Trophoblast cell (in vitro differentiated cells and primary cell): ENCODE measurements around the gene PHF21A.

Experiments used
- DNase-seq, 2 donors: peaks; one replicate each; pipeline ENCODE4 v3.0.0-alpha.2; 2016
- H2AFZ ChIP-seq: 2 replicates; pipeline ENCODE4 v1.6.1; 2013; ENCODE audit warnings: low read length, moderate library complexity, mild to moderate bottlenecking; ENCODE audit not compliant: insufficient read depth, poor library complexity
- H2AK5ac ChIP-seq: 2 replicates; pipeline ENCODE4 v1.6.1; 2013; ENCODE audit warnings: mild to moderate bottlenecking, low read length
- H2BK120ac ChIP-seq: 2 replicates; pipeline ENCODE4 v1.6.1; 2013; ENCODE audit warnings: low read length, mild to moderate bottlenecking, moderate library complexity; ENCODE audit not compliant: insufficient read depth, poor library complexity
- H2BK12ac ChIP-seq: 2 replicates; pipeline ENCODE4 v1.6.1; 2013; ENCODE audit warnings: mild to moderate bottlenecking, low read length, moderate library complexity
- H2BK5ac ChIP-seq: 2 replicates; pipeline ENCODE4 v1.6.1; 2013; ENCODE audit warnings: low read length, low read depth, moderate library complexity, mild to moderate bottlenecking; ENCODE audit not compliant: poor library complexity
- H3K14ac ChIP-seq: 2 replicates; pipeline ENCODE4 v1.6.1; 2013; ENCODE audit warnings: mild to moderate bottlenecking, low read length
- H3K18ac ChIP-seq: 2 replicates; pipeline ENCODE4 v1.6.1; 2013; ENCODE audit warnings: mild to moderate bottlenecking, low read length
- H3K23ac ChIP-seq: 2 replicates; pipeline ENCODE4 v1.6.1; 2013; ENCODE audit warnings: low read length
- H3K27ac ChIP-seq: 2 replicates; pipeline ENCODE4 v1.5.1; 2013; ENCODE audit warnings: low read depth, mild to moderate bottlenecking, inconsistent platforms, low read length, moderate library complexity
- H3K27me3 ChIP-seq: 2 replicates; pipeline ENCODE4 v1.6.1; 2013; ENCODE audit warnings: inconsistent platforms, mild to moderate bottlenecking, low read length, moderate library complexity; ENCODE audit not compliant: insufficient read depth
- H3K36me3 ChIP-seq, 2 experiments: 1 replicate in 1 of 2; 2 replicates in 1 of 2; pipeline ENCODE4 v1.6.1; 2013; ENCODE audit warnings: low read length in 2 of 2, mild to moderate bottlenecking in 2 of 2, moderate library complexity in 1 of 2; ENCODE audit not compliant: insufficient read depth in 2 of 2, control insufficient read depth in 1 of 2
- H3K4ac ChIP-seq: 2 replicates; pipeline ENCODE4 v1.6.1; 2013; ENCODE audit warnings: low read depth, mild to moderate bottlenecking, low read length, moderate library complexity
- H3K4me1 ChIP-seq, 2 experiments: 1 replicate in 1 of 2; 2 replicates in 1 of 2; pipeline ENCODE4 v1.6.1; 2013; ENCODE audit warnings: low read length in 2 of 2, mild to moderate bottlenecking in 2 of 2, moderate library complexity in 1 of 2; ENCODE audit not compliant: insufficient read depth in 2 of 2, control insufficient read depth in 1 of 2
- H3K4me2 ChIP-seq: 2 replicates; pipeline ENCODE4 v1.6.1; 2013; ENCODE audit warnings: inconsistent platforms, mild to moderate bottlenecking, low read length, moderate library complexity
- H3K4me3 ChIP-seq: 2 replicates; pipeline ENCODE4 v1.5.1; 2013; ENCODE audit warnings: mild to moderate bottlenecking, low read depth, low read length, inconsistent platforms
- H3K79me1 ChIP-seq: one replicate; pipeline ENCODE4 v1.6.1; 2013; ENCODE audit warnings: low read length
- H3K79me2 ChIP-seq: 2 replicates; pipeline ENCODE4 v1.6.1; 2013; ENCODE audit warnings: low read length, mild to moderate bottlenecking; ENCODE audit not compliant: control insufficient read depth, insufficient read depth, poor library complexity
- H3K9ac ChIP-seq: 2 replicates; pipeline ENCODE4 v1.6.1; 2013; ENCODE audit warnings: mild to moderate bottlenecking, low read length
- H3K9me3 ChIP-seq: 2 replicates; pipeline ENCODE4 v1.6.1; 2013; ENCODE audit warnings: low read depth, mild to moderate bottlenecking, control low read depth, inconsistent platforms, low read length; ENCODE audit not compliant: insufficient read depth
- H4K12ac ChIP-seq: 2 replicates; pipeline ENCODE4 v1.6.1; 2013; ENCODE audit warnings: low read depth, mild to moderate bottlenecking, low read length, moderate library complexity
- H4K8ac ChIP-seq: 2 replicates; pipeline ENCODE4 v1.6.1; 2013; ENCODE audit warnings: low read depth, mild to moderate bottlenecking, low read length, moderate library complexity
- H4K91ac ChIP-seq: one replicate; pipeline ENCODE4 v1.6.1; 2013; ENCODE audit warnings: low read depth, mild to moderate bottlenecking, low read length, moderate library complexity
- whole genome bisulfite sequencing: extraction: QIAGEN DNeasy Blood & Tissue Kit; methylation state at CpG from one replicate; pipeline ENCODE4 v1.1.7; 2013; ENCODE audit warnings: missing lambda C conversion rate; ENCODE audit not compliant: insufficient read length, insufficient coverage; ENCODE audit errors: extremely low coverage; 5-methylcytosine and 5-hydroxymethylcytosine counted together

PHF21A gene

GRCh38 chr11:45926001-45926401, 195.3 kb downstream of the PHF21A start:
- Histone ChIP-seq H3K4me2 (no peak overlapping the region), H3K27ac (no peak overlapping the region)
- WGBS, result no CpG with 5 or more reads among the region's 12 CpGs

GRCh38 chr11:45925550-45925949, 195.7 kb downstream of the PHF21A start:
- Histone ChIP-seq H3K4me3 (no peak overlapping the region), H4K12ac (no peak overlapping the region)

More at GRCh38 chr11:45926001-45926401, 195.3 kb downstream of the PHF21A start:
- Histone ChIP-seq H3K4me1 (peaks cover 21 to 31% of the 10 kb centered on the region in 2 experiments), H3K4ac (no peak overlapping the region), H4K8ac (no peak overlapping the region), H3K14ac (no peak overlapping the region), H3K27me3 (peaks cover 21% of the 10 kb centered on the region), H2AK5ac (no peak overlapping the region), H4K91ac (no peak overlapping the region), H3K36me3 (no peaks in the 10 kb centered on the region), H3K79me1 (peaks cover 2% of the 10 kb centered on the region), H2BK120ac (no peak overlapping the region), H3K18ac (no peak overlapping the region), H3K23ac (no peak overlapping the region), H2BK12ac (no peak overlapping the region), H3K79me2 (no peaks in the 10 kb centered on the region), H2AFZ (no peak overlapping the region), H4K12ac (no peak overlapping the region), H3K9me3 (peaks cover 4% of the 10 kb centered on the region), H3K4me3 (no peak overlapping the region), H2BK5ac (no peak overlapping the region), H3K9ac (no peak overlapping the region)
- peak; percentile 75 to 76 for DNase-seq

GRCh38 chr11:45924927-45925326, 196.3 kb downstream of the PHF21A start:
- WGBS, result no CpG with 5 or more reads among the region's 6 CpGs
- Histone ChIP-seq H3K27me3 (peaks cover 21% of the 10 kb centered on the region), H2AFZ (no peak overlapping the region), H3K4me3 (no peak overlapping the region), H2AK5ac (no peak overlapping the region), H3K9ac (no peak overlapping the region), H4K91ac (no peak overlapping the region), H2BK12ac (no peak overlapping the region), H4K8ac (no peak overlapping the region), H3K27ac (no peak overlapping the region), H3K4me2 (no peak overlapping the region), H2BK120ac (no peak overlapping the region), H3K79me2 (no peaks in the 10 kb centered on the region), H4K12ac (no peak overlapping the region), H3K4ac (no peak overlapping the region), H3K36me3 (no peaks in the 10 kb centered on the region), H3K18ac (no peak overlapping the region), H3K14ac (no peak overlapping the region), H3K9me3 (peaks cover 4% of the 10 kb centered on the region), H3K23ac (no peak overlapping the region), H3K79me1 (peaks cover 2% of the 10 kb centered on the region), H2BK5ac (no peak overlapping the region), H3K4me1 (peaks cover 21 to 31% of the 10 kb centered on the region in 2 experiments)
- no peak for DNase-seq

More at GRCh38 chr11:45925550-45925949, 195.7 kb downstream of the PHF21A start:
- Histone ChIP-seq H3K9me3 (peaks cover 4% of the 10 kb centered on the region), H3K27me3 (peaks cover 21% of the 10 kb centered on the region), H3K27ac (no peak overlapping the region), H2AFZ (no peak overlapping the region), H3K9ac (no peak overlapping the region), H4K91ac (no peak overlapping the region), H2BK12ac (no peak overlapping the region), H3K14ac (no peak overlapping the region), H3K18ac (no peak overlapping the region), H3K36me3 (no peaks in the 10 kb centered on the region), H2BK120ac (no peak overlapping the region), H2AK5ac (no peak overlapping the region), H3K79me2 (no peaks in the 10 kb centered on the region), H3K4me1 (peaks cover 21 to 31% of the 10 kb centered on the region in 2 experiments), H3K79me1 (peaks cover 2% of the 10 kb centered on the region), H3K23ac (no peak overlapping the region), H3K4ac (no peak overlapping the region), H4K8ac (no peak overlapping the region), H3K4me2 (no peak overlapping the region), H2BK5ac (no peak overlapping the region)
- WGBS, result no CpG with 5 or more reads among the region's 3 CpGs
- no peak for DNase-seq

GRCh38 chr11:45924036-45924915, 197.0 kb downstream of the PHF21A start:
- H3K36me3 ChIP-seq, result no peaks in the 10 kb centered on the region
- peaks cover 4% of the 10 kb centered on the region for H3K9me3 ChIP-seq
- no peak for DNase-seq
- no peak overlapping the region for H3K4me2 ChIP-seq
- no peak overlapping the region for H3K4me3 ChIP-seq
- peaks cover 21% of the 10 kb centered on the region for H3K27me3 ChIP-seq
- H2BK120ac ChIP-seq, result no peak overlapping the region
- no peak overlapping the region for H3K4ac ChIP-seq
- H2AK5ac ChIP-seq, result no peak overlapping the region
- H2BK5ac ChIP-seq, result no peak overlapping the region
- H3K18ac ChIP-seq, result no peak overlapping the region
- H3K4me1 ChIP-seq, result peaks cover 20 to 31% of the 10 kb centered on the region in 2 experiments
- no peak overlapping the region for H4K91ac ChIP-seq
- no peak overlapping the region for H3K27ac ChIP-seq
- no CpG with 5 or more reads among the region's 22 CpGs for WGBS
- H3K23ac ChIP-seq, result no peak overlapping the region
- no peak overlapping the region for H4K12ac ChIP-seq
- H4K8ac ChIP-seq, result no peak overlapping the region
- H3K14ac ChIP-seq, result no peak overlapping the region
- no peak overlapping the region for H2AFZ ChIP-seq
- H3K9ac ChIP-seq, result no peak overlapping the region
- H3K79me2 ChIP-seq, result no peaks in the 10 kb centered on the region
- no peak overlapping the region for H2BK12ac ChIP-seq
- peaks cover 2% of the 10 kb centered on the region for H3K79me1 ChIP-seq
